Upper lobe of left lung (tissue), 4 donors: Measurements from ENCODE around the gene KIRREL3.

Source experiments
- POLR2A ChIP-seq, 4 donors: fragments of 450-650 bp; IDR thresholded peaks; one replicate each; pipeline ENCODE4 v1.5.1; 2016 to 2017; ENCODE audit warnings: antibody characterized with exemption in 4 of 4, mild to moderate bottlenecking in 2 of 4
- TF ChIP-seq, protein P1 (sequence below), 6 experiments: fragments of 450-650 bp in 4 of 6; fragments of 200-600 bp in 2 of 6; sonication (generic) in 2 of 6; IDR thresholded peaks; one replicate each; pipeline ENCODE4 v1.5.1; 2016 to 2019; ENCODE audit warnings: antibody characterized with exemption in 6 of 6

DNA sequence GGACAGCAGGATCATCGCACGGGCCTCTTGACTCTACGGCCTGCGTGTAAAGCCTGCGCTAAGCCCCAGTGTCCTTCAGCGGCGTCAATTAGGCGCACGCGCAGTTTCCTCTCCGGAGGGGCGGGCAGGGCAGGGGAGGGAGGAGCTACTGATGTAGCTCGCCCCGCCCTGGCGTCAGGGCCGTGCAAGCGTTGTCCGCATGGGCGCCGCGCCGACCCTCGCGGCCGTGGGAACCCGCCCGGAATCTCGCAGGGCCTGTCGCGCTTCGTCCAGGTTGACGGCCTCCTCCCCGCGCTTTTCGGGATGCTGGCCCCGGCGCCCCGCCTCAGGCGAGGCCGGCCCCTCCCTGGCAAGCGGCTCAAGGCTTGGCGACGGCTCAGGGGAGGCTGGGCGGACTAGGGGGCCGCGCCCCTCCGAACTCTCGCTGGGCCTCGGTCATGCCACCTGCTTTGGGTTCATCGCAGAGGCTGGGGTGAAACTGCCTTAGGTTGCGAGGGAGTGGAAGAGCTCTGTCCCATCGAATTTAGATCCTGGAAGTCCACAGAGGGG is 584.0 kb downstream of the KIRREL3 start:
- TF ChIP-seq, protein P1, sequence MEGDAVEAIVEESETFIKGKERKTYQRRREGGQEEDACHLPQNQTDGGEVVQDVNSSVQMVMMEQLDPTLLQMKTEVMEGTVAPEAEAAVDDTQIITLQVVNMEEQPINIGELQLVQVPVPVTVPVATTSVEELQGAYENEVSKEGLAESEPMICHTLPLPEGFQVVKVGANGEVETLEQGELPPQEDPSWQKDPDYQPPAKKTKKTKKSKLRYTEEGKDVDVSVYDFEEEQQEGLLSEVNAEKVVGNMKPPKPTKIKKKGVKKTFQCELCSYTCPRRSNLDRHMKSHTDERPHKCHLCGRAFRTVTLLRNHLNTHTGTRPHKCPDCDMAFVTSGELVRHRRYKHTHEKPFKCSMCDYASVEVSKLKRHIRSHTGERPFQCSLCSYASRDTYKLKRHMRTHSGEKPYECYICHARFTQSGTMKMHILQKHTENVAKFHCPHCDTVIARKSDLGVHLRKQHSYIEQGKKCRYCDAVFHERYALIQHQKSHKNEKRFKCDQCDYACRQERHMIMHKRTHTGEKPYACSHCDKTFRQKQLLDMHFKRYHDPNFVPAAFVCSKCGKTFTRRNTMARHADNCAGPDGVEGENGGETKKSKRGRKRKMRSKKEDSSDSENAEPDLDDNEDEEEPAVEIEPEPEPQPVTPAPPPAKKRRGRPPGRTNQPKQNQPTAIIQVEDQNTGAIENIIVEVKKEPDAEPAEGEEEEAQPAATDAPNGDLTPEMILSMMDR (IDR thresholded peaks at IDR 0.05): peak in 2 of 6 experiments; percentile 5 to 33
- peak in 1 of 4 donors; percentile 59 for TF ChIP-seq POLR2A (IDR thresholded peaks at IDR 0.05)
